ENCODE results near the gene RAB30. TPM values are rescaled to one million over a fixed set of nuclear protein-coding genes. Genes with fewer than 3 reads are reported as not detected.

RAB30 gene
- total RNA-seq, 1 donor from 2014 or later, result 13.5 TPM

DNA sequence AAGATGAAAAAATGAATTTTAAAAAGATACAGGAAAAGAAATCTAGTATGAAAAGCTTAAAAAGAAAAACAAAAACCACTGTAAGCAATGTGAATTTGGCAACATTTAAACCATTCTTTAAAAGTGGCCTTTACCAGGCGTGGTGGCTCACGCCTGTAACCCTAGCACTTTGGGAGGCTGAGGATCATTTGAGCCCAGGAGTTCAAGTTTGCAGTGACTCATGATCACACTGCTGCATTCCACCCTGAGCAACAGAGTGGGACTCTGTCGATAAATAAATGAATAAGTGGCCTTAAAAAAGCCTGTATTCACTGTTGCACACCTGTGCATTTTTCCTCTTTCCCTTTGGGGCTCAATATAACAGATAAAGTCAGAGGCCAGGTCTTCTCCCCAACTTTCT is 69.2 kb downstream of the RAB30 start:
- DNase-seq (ENCODE audit: low spot score, unreplicated experiment), result no peak
- Mint-ChIP-seq H3K9me3 (ENCODE audit: low read depth) (no peaks in the 10 kb centered on the region), H3K27me3 (no peaks in the 10 kb centered on the region), H3K36me3 (ENCODE audit: insufficient read depth) (no peaks in the 10 kb centered on the region), H3K4me3 (ENCODE audit: low read depth) (no peak overlapping the region), H3K27ac (no peak overlapping the region), H3K4me1 (ENCODE audit: low read depth) (peaks cover 23% of the 10 kb centered on the region)
- TF ChIP-seq, protein P1, sequence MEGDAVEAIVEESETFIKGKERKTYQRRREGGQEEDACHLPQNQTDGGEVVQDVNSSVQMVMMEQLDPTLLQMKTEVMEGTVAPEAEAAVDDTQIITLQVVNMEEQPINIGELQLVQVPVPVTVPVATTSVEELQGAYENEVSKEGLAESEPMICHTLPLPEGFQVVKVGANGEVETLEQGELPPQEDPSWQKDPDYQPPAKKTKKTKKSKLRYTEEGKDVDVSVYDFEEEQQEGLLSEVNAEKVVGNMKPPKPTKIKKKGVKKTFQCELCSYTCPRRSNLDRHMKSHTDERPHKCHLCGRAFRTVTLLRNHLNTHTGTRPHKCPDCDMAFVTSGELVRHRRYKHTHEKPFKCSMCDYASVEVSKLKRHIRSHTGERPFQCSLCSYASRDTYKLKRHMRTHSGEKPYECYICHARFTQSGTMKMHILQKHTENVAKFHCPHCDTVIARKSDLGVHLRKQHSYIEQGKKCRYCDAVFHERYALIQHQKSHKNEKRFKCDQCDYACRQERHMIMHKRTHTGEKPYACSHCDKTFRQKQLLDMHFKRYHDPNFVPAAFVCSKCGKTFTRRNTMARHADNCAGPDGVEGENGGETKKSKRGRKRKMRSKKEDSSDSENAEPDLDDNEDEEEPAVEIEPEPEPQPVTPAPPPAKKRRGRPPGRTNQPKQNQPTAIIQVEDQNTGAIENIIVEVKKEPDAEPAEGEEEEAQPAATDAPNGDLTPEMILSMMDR (IDR thresholded peaks at IDR 0.05; ENCODE audit: unreplicated experiment), result no peak

DNA sequence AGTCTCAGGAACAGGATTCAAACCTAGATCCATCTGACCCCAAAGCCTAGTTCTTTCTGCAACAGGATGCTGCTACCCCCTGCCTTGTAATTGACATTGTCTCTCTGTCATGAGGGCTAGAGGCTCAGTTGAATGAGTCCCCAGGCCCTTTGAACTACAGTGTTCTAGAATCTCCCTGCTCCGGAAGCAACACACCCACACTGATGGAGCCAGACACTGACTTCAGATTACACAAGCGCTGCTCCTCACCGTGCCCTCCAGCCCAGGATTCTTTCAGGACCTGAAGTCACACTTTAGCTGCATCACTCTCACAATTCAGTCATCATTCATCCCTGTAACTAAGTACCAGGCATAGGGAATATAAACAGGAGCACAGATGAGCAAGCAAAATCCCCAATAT is 69.6 kb downstream of the RAB30 start:
- H3K4me1 Mint-ChIP-seq (ENCODE audit: low read depth), result peaks cover 25% of the 10 kb centered on the region
- H3K9me3 Mint-ChIP-seq (ENCODE audit: low read depth), result no peaks in the 10 kb centered on the region
- H3K27ac Mint-ChIP-seq, result no peak overlapping the region
- TF ChIP-seq, protein P1 (IDR thresholded peaks at IDR 0.05; ENCODE audit: unreplicated experiment), result no peak
- DNase-seq (ENCODE audit: low spot score, unreplicated experiment), result no peak
- no peaks in the 10 kb centered on the region for H3K36me3 Mint-ChIP-seq (ENCODE audit: insufficient read depth)
- H3K27me3 Mint-ChIP-seq, result no peaks in the 10 kb centered on the region
- H3K4me3 Mint-ChIP-seq (ENCODE audit: low read depth), result no peak overlapping the region

DNA sequence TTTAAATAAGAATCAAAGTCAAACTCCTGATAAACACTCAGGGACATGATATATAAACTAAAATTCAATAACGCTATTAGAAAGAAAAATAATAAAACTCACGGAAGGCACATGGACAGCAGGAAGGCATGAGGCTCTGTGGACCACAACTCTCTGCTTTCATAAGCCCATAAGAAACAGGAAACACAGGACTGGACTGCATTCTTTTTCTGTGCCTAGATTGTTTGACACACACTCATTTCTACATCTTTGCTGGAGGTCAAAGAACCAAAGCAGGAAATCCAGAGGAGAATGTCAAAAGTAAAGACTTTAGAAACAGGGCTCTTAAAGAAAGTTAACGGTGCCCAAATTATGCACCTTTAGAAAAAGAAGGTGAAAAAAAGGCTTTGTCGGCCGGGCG is 71.3 kb downstream of the RAB30 start:
- Mint-ChIP-seq H3K27me3 (no peaks in the 10 kb centered on the region), H3K4me3 (ENCODE audit: low read depth) (no peak overlapping the region), H3K36me3 (ENCODE audit: insufficient read depth) (no peaks in the 10 kb centered on the region), H3K9me3 (ENCODE audit: low read depth) (no peaks in the 10 kb centered on the region), H3K4me1 (ENCODE audit: low read depth) (peaks cover 24% of the 10 kb centered on the region), H3K27ac (no peak overlapping the region)
- TF ChIP-seq, protein P1 (IDR thresholded peaks at IDR 0.05; ENCODE audit: unreplicated experiment), result no peak
- no peak for DNase-seq (ENCODE audit: low spot score, unreplicated experiment)

DNA sequence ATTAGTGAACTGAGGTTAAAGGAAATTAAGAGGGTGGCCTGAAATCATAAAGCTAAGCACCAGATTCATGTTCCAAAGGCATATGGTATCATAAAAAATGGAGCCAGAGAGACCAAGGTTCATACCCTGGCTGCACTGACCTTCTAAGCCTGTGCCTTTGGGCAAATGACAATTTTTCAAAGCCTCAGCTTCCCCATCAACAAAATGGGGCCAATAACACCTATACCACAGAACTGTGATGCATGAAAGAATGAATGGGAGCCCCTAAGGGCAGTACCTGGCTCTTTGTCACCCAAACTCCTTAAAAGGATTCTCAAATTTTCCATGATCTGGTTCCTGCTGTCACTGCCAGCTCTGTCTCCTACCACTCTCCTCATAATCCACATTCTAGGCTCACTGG is 72.5 kb downstream of the RAB30 start:
- H3K4me3 Mint-ChIP-seq (ENCODE audit: low read depth), result no peak overlapping the region
- DNase-seq (ENCODE audit: low spot score, unreplicated experiment), result no peak
- H3K9me3 Mint-ChIP-seq (ENCODE audit: low read depth), result no peaks in the 10 kb centered on the region
- no peaks in the 10 kb centered on the region for H3K27me3 Mint-ChIP-seq
- no peaks in the 10 kb centered on the region for H3K36me3 Mint-ChIP-seq (ENCODE audit: insufficient read depth)
- TF ChIP-seq, protein P1 (IDR thresholded peaks at IDR 0.05; ENCODE audit: unreplicated experiment), result no peak
- no peak overlapping the region for H3K27ac Mint-ChIP-seq
- H3K4me1 Mint-ChIP-seq (ENCODE audit: low read depth), result peaks cover 16% of the 10 kb centered on the region

DNA sequence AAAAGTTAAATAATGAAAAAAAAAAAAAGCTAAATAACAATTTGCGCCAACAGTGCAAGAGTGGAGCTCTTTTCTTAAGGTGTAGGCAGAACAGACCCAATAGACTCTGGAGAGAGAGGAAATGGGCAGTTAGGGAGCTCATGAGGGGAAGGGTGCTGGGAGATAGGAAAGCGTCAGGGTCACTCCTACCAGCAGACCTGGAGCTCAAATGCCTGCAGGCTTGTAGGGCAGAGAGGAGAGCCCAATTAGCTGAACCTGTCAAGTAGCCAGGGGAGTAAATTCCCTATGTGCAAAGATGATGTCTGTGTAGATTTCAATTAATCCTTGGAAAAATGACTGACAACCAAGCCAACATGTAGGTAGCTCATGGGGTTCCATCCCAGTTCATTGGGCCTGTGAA is 73.0 kb downstream of the RAB30 start:
- Mint-ChIP-seq H3K36me3 (ENCODE audit: insufficient read depth) (no peaks in the 10 kb centered on the region), H3K27me3 (no peaks in the 10 kb centered on the region), H3K27ac (no peak overlapping the region), H3K9me3 (ENCODE audit: low read depth) (no peaks in the 10 kb centered on the region), H3K4me3 (ENCODE audit: low read depth) (no peak overlapping the region), H3K4me1 (ENCODE audit: low read depth) (peaks cover 16% of the 10 kb centered on the region)
- TF ChIP-seq, protein P1 (IDR thresholded peaks at IDR 0.05; ENCODE audit: unreplicated experiment), result no peak
- no peak for DNase-seq (ENCODE audit: low spot score, unreplicated experiment)

All from progenitor cell of endocrine pancreas (in vitro differentiated cells).